Keratinocyte (primary cell): ENCODE results near the gene RRP36.

Source experiments
- CTCF ChIP-seq, 3 experiments: IDR thresholded peaks in 1 of 3; conservative IDR thresholded peaks in 1 of 3; optimal IDR thresholded peaks in 1 of 3; 2 replicates in 2 of 3; 3 replicates in 1 of 3; pipeline versions ENCODE3 to v1.5.1; 2011; ENCODE audit warnings: low read length in 3 of 3, mild to moderate bottlenecking in 3 of 3, moderate library complexity in 2 of 3, control low read depth in 1 of 3, inconsistent platforms in 1 of 3; ENCODE audit not compliant: insufficient read depth in 2 of 3; ENCODE audit errors: extremely low read depth in 1 of 3
- EZH2 ChIP-seq: IDR thresholded peaks from one replicate; pipeline ENCODE4 v1.6.1; 2012; ENCODE audit warnings: inconsistent platforms, mild to moderate bottlenecking, low read length, moderate library complexity

GRCh38 chr6:43077981-43078511 lies 56.6 kb downstream of the RRP36 start:
- TF ChIP-seq EZH2 (no peak), CTCF (optimal IDR thresholded peaks at IDR 0.05 in 1 of 3, IDR thresholded peaks at IDR 0.05 in 1 of 3, conservative IDR thresholded peaks at IDR 0.05 in 1 of 3; ENCODE audit: extremely low read depth in 1 of 3, insufficient read depth in 2 of 3, low read length in 3 of 3) (no peak)
